SK-N-MC (cell line): ENCODE measurements around the gene LRMDA.

Experiments used
- DNase-seq: peaks from one replicate; pipeline ENCODE4 v3.0.0-alpha.2; 2011; ENCODE audit warnings: low read depth, low spot score
- H3K27ac ChIP-seq: fragments of 200-600 bp; sonication (generic); 2 replicates; pipeline ENCODE4 v1.5.1; 2016; ENCODE audit warnings: mixed run types
- H3K36me3 ChIP-seq: fragments of 200-600 bp; sonication (generic); 2 replicates; pipeline ENCODE4 v1.6.1; 2017; ENCODE audit warnings: antibody characterized with exemption, low read length, mixed read lengths; ENCODE audit not compliant: insufficient read depth
- H3K4me3 ChIP-seq: fragments of 200-600 bp; sonication (generic); 2 replicates; pipeline ENCODE4 v1.5.1; 2016
- H3K9ac ChIP-seq: fragments of 200-600 bp; sonication (generic); 2 replicates; pipeline ENCODE4 v1.8.0; 2017; ENCODE audit warnings: mixed run types, mixed read lengths; ENCODE audit not compliant: insufficient read length
- H3K9me3 ChIP-seq: fragments of 200-600 bp; sonication (generic); 2 replicates; pipeline ENCODE4 v1.6.1; 2017; ENCODE audit warnings: low read depth, mild to moderate bottlenecking, antibody characterized with exemption, low read length, moderate library complexity, mixed read lengths
- EZH2 ChIP-seq: fragments of 200-600 bp; sonication (generic); IDR thresholded peaks from one replicate; pipeline ENCODE4 v1.6.1; 2017; ENCODE audit warnings: antibody characterized with exemption
- FOXP2 ChIP-seq: optimal IDR thresholded peaks from 2 replicates; pipeline ENCODE3; 2011; ENCODE audit warnings: mild to moderate bottlenecking, moderate library complexity; ENCODE audit not compliant: insufficient read depth; ENCODE audit errors: extremely low read length, control extremely low read depth
- POLR2AphosphoS5 ChIP-seq: IDR thresholded peaks from 2 replicates; pipeline ENCODE4 v1.6.1; 2012; ENCODE audit warnings: mild to moderate bottlenecking, low read depth, low read length, borderline replicate concordance

The LRMDA gene

GRCh38 chr10:75857269-75857846 is 425.9 kb downstream of the LRMDA start:
- H3K36me3 ChIP-seq, result no peaks in the 10 kb centered on the region
- TF ChIP-seq FOXP2 (no peak), POLR2AphosphoS5 (no peak), EZH2 (no peak)
- no peak for DNase-seq
- no peak overlapping the region for H3K27ac ChIP-seq
- H3K4me3 ChIP-seq, result no peak overlapping the region
- H3K9ac ChIP-seq, result no peak overlapping the region
- no peaks in the 10 kb centered on the region for H3K9me3 ChIP-seq

- Histone ChIP-seq H3K9ac (no peak overlapping the region), H3K9me3 (no peaks in the 10 kb centered on the region), H3K27ac (no peak overlapping the region), H3K36me3 (no peaks in the 10 kb centered on the region), H3K4me3 (no peak overlapping the region)
- DNase-seq, result no peak
- TF ChIP-seq FOXP2 (no peak), EZH2 (no peak)
Observed at GRCh38 chr10:75857896-75858295, 426.5 kb downstream of the LRMDA start.

DNA sequence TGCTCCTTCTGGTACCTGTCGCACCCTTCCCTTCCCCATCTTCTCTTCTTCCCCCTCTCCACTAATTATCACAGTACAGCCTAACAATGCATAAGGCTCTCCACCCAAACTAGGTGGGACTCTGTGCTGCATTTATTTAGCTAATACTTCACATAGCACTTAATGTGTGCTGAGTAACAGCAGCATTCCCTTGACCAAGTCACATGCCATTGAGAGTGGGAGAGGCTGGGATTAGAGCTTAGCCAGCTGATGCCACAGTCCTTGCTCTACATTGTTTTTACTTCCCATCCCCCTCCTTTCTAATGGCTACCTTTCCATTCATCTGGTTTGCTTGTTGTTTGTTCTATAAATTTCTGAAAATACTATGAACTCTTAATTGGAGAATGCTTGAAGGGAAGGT is 426.9 kb downstream of the LRMDA start:
- Histone ChIP-seq H3K9me3 (no peaks in the 10 kb centered on the region), H3K27ac (no peak overlapping the region), H3K4me3 (no peak overlapping the region), H3K36me3 (no peaks in the 10 kb centered on the region), H3K9ac (no peak overlapping the region)
- no peak for DNase-seq
- TF ChIP-seq FOXP2, result no peak
- no peak for TF ChIP-seq POLR2AphosphoS5
- TF ChIP-seq EZH2, result no peak

DNA sequence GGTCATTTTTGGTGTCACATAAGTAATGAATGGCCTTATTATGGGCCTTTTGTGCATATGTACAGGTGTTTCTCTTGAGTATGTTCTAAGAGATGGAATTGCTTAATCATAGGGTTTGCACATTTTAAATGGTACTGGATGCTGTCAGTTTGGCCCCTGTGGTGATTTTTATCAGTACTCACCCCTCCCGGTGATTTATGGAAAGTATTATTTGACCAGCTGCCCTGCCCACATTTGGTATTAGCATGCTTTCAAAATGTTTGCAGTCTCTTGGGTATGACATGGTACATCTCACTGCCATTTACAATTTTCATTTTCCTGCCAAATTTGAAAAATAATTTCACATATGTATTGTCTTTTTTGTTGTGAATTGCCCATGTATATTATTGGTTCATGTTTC is 427.7 kb downstream of the LRMDA start:
- DNase-seq, result no peak
- TF ChIP-seq EZH2 (no peak), FOXP2 (no peak), POLR2AphosphoS5 (no peak)
- H3K27ac ChIP-seq, result no peak overlapping the region
- no peak overlapping the region for H3K9ac ChIP-seq
- H3K4me3 ChIP-seq, result no peak overlapping the region
- no peaks in the 10 kb centered on the region for H3K36me3 ChIP-seq
- no peaks in the 10 kb centered on the region for H3K9me3 ChIP-seq

DNA sequence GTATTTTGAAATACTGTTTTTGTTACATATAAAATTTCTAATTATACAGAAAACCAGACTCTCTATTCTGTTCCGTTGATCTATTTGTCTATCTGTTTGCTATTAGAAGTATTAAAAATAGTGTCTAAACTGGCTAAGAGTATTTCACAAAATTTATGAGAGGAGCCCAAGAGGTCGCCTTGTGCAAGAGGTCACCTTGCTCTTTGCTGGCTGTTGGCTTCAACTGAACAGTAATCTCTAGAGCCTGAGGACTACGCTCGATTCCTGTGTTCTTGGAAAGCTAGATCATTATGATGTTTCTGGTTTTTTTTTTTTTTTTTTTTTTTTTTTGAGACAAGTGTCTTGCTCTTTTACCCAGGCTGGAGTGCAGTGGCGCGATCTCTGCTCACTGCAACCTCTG is 428.6 kb downstream of the LRMDA start:
- TF ChIP-seq FOXP2, result no peak
- TF ChIP-seq POLR2AphosphoS5, result no peak
- no peak for TF ChIP-seq EZH2
- Histone ChIP-seq H3K4me3 (no peak overlapping the region), H3K9me3 (no peaks in the 10 kb centered on the region), H3K9ac (no peak overlapping the region), H3K27ac (no peak overlapping the region), H3K36me3 (no peaks in the 10 kb centered on the region)
- no peak for DNase-seq

- TF ChIP-seq POLR2AphosphoS5 (no peak), FOXP2 (no peak), EZH2 (no peak)
- no peak overlapping the region for H3K4me3 ChIP-seq
- H3K9ac ChIP-seq, result no peak overlapping the region
- H3K9me3 ChIP-seq, result no peaks in the 10 kb centered on the region
- no peak for DNase-seq
- no peaks in the 10 kb centered on the region for H3K36me3 ChIP-seq
- no peak overlapping the region for H3K27ac ChIP-seq
Observed at GRCh38 chr10:75861582-75861981, 430.2 kb downstream of the LRMDA start.

DNA sequence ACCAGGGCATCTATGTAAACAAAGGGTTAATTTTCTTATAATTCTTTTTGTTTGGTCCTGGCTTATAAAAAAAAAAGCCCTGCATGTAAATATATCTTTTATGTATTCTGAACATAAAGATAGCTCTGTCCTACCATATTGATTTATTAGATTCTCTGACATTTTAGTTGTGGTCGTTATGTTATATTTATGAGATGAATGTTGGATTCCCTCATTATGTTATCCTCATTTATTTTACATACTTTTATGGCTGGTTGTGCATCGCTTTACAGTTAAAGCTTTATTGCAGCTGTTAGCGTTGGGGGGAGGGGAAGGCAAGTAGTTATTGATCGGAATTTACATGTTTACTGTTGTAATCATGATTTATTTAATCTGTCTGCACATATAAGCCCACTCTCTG is 431.5 kb downstream of the LRMDA start:
- Histone ChIP-seq H3K4me3 (no peak overlapping the region), H3K27ac (no peak overlapping the region), H3K9me3 (no peaks in the 10 kb centered on the region), H3K9ac (no peak overlapping the region), H3K36me3 (no peaks in the 10 kb centered on the region)
- DNase-seq, result no peak
- TF ChIP-seq FOXP2 (no peak), EZH2 (no peak), POLR2AphosphoS5 (no peak)

- TF ChIP-seq EZH2, result no peak
- no peak for TF ChIP-seq POLR2AphosphoS5
- no peak for TF ChIP-seq FOXP2
- Histone ChIP-seq H3K27ac (no peak overlapping the region), H3K9ac (no peak overlapping the region), H3K36me3 (no peaks in the 10 kb centered on the region), H3K9me3 (no peaks in the 10 kb centered on the region), H3K4me3 (no peak overlapping the region)
- DNase-seq, result no peak
Observed at GRCh38 chr10:75864717-75865116, 433.3 kb downstream of the LRMDA start.
